Measurements from ENCODE around the gene ATP2B3. TPM values are rescaled to one million over a fixed set of nuclear protein-coding genes. Genes with fewer than 3 reads are reported as not detected.
A peak's percentile ranks its signal among the peaks of the same experiment; 100 is the strongest.

Gene ATP2B3
- total RNA-seq, 1 donor from 2014 or later = not detected

DNA sequence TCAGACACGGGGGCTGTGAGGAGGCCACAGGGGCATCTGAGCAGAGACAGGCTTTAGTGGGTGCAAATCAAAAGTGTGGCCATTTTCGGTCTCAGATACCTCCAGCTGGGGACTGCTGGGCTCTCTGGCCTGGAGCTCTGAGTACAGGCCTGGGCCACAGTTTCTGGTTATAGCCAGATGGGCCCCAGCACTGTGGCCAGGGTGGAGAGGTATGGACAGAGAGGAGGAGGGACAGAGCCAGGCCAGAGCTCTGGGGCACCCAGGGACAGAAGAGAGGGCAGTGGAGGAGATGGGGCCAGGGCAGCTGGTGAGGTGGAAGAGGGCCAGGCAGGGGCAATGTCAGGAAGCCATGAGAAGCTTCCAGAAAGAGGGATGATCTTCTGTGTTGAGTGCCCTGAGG, 61.4 kb downstream of the ATP2B3 start:
- H3K27ac Mint-ChIP-seq = no peak overlapping the region
- intact Hi-C loops (cut with micrococcal nuclease) = no loop called here
- ATAC-seq (ENCODE audit: low read depth) (no peak), DNase-seq (no peak)
- no peaks in the 10 kb centered on the region for H3K36me3 Mint-ChIP-seq (ENCODE audit: low read depth)
- TF ChIP-seq, protein P1, sequence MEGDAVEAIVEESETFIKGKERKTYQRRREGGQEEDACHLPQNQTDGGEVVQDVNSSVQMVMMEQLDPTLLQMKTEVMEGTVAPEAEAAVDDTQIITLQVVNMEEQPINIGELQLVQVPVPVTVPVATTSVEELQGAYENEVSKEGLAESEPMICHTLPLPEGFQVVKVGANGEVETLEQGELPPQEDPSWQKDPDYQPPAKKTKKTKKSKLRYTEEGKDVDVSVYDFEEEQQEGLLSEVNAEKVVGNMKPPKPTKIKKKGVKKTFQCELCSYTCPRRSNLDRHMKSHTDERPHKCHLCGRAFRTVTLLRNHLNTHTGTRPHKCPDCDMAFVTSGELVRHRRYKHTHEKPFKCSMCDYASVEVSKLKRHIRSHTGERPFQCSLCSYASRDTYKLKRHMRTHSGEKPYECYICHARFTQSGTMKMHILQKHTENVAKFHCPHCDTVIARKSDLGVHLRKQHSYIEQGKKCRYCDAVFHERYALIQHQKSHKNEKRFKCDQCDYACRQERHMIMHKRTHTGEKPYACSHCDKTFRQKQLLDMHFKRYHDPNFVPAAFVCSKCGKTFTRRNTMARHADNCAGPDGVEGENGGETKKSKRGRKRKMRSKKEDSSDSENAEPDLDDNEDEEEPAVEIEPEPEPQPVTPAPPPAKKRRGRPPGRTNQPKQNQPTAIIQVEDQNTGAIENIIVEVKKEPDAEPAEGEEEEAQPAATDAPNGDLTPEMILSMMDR (IDR thresholded peaks at IDR 0.05) = no peak
- ChIA-PET POLR2A (no interaction called here), CTCF (no interaction called here)
- H3K27me3 Mint-ChIP-seq = no peaks in the 10 kb centered on the region
- H3K4me3 Mint-ChIP-seq = no peak overlapping the region
- peaks cover 32% of the 10 kb centered on the region for H3K4me1 Mint-ChIP-seq
- no peaks in the 10 kb centered on the region for H3K9me3 Mint-ChIP-seq

DNA sequence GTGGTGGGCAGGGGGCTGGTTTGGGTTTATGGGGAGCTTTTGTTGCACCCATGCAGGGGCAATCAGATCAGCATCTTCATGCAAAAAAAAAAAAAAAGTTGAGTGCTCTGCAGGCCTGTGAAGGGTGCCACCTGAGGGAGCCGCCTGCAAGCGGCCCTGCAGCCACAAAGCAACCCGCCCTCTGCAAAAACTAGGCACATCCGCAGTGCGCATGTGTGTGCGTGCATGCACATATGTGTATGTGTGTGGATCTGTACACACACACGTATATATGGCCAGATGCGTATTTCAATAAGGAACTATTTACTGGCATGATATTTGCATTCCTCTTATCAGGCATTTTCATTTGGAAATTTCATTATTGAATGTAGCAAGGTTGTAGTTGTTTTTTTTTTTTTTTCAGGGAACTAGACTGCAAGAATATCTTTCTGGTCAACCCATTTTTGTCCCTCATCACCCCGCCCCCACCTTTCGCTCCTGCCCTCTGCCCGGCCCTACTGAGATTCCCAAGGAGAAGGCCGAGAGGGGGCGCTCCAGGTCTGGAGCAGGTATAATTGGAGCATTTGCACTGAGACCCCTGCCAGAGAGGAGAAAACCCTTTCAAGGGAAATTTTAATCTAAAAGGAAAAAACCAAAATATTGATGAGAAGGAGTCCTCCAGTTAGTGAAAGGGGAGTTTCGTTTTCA, 63.4 kb downstream of the ATP2B3 start:
- no peaks in the 10 kb centered on the region for H3K27me3 Mint-ChIP-seq
- TF ChIP-seq, protein P1 (IDR thresholded peaks at IDR 0.05) = no peak
- POLR2A ChIA-PET = no interaction called here
- peaks cover 28% of the 10 kb centered on the region for H3K4me1 Mint-ChIP-seq
- H3K4me3 Mint-ChIP-seq = no peak overlapping the region
- peaks cover 4% of the 10 kb centered on the region for H3K36me3 Mint-ChIP-seq (ENCODE audit: low read depth)
- H3K9me3 Mint-ChIP-seq = no peaks in the 10 kb centered on the region
- ATAC-seq (ENCODE audit: low read depth) = no peak
- CTCF ChIA-PET = interaction anchor here (0.8 kb wide), 1 partner anchor 85 kb away, joined by 3 read pairs; no protein-coding TSS in a partner anchor
- intact Hi-C loops (cut with micrococcal nuclease) = no loop called here
- H3K27ac Mint-ChIP-seq = no peak overlapping the region
- no peak for DNase-seq

DNA sequence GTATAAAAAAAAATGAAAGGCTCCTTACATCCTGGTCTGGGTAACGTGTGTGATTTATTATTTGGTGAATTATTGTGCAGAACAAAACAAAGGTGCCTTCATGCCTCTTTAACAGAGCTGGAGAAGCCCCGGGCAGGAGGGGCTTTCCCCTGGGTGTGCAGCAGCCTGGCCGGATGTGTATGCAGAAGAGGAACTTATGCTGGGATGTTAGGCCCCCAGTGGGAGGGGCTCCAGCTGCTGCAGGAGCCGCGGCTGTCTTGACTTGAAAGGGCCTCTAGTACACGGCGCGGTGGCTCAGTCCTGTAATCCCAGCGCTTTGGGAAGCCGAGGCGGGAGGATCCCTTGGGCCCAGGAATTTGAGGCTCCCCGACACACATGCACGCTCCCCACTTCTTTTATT, 65.5 kb downstream of the ATP2B3 start:
- intact Hi-C loops (cut with micrococcal nuclease) = loop anchor here (1.0 to 2.0 kb wide), 3 partner anchors 8 to 28 kb away; no protein-coding TSS in a partner anchor
- TF ChIP-seq, protein P1 (IDR thresholded peaks at IDR 0.05) = no peak
- peak overlapping the region; percentile 73 for H3K27ac Mint-ChIP-seq

DNA sequence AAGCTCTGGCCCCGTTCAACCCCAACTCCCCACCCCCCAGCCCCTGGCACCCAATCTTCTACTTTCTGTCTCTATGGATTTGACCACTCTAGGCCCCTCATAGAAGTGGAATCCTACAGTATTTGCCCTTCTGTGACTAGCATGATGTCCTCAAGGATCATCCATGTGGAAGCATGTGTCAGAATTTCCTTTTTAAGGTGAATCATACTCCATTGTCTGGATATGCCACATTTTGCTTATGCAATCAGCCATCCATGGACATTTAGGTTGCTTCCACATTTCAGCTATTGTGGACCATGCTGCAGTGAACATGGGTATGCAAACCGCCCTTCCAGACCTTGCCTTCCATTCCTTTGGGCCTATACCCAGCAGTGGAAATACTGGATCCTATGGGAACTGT, 66.0 kb downstream of the ATP2B3 start:
- POLR2A ChIA-PET = interaction anchor here (2.0 kb wide), 1 partner anchor 15 kb away, joined by 9 read pairs; no protein-coding TSS in a partner anchor
- ATAC-seq (ENCODE audit: low read depth) = no peak
- H3K9me3 Mint-ChIP-seq = no peaks in the 10 kb centered on the region
- H3K27me3 Mint-ChIP-seq = no peaks in the 10 kb centered on the region
- H3K4me1 Mint-ChIP-seq = peaks cover 31% of the 10 kb centered on the region
- intact Hi-C loops (cut with micrococcal nuclease) = loop anchor here (1.0 to 2.0 kb wide), 3 partner anchors 8 to 29 kb away; no protein-coding TSS in a partner anchor
- H3K27ac Mint-ChIP-seq = peak overlapping the region; percentile 73
- CTCF ChIA-PET = interaction anchor here (0.7 to 1.7 kb wide), 2 partner anchors 15 to 84 kb away, joined by 3 read pairs; no protein-coding TSS in a partner anchor
- no peak overlapping the region for H3K4me3 Mint-ChIP-seq
- TF ChIP-seq, protein P1 (IDR thresholded peaks at IDR 0.05) = no peak
- peaks cover 24% of the 10 kb centered on the region for H3K36me3 Mint-ChIP-seq (ENCODE audit: low read depth)
- no peak for DNase-seq

More for the DNA sequence above, 65.5 kb downstream of the ATP2B3 start:
- Mint-ChIP-seq H3K4me1 (peaks cover 31% of the 10 kb centered on the region), H3K4me3 (peak overlapping the region; percentile 60), H3K36me3 (ENCODE audit: low read depth) (peaks cover 19% of the 10 kb centered on the region), H3K9me3 (no peaks in the 10 kb centered on the region), H3K27me3 (no peaks in the 10 kb centered on the region)
- DNase-seq (peak; percentile 53), ATAC-seq (ENCODE audit: low read depth) (peak; percentile 100)
- CTCF ChIA-PET = interaction anchor here (0.7 to 1.7 kb wide), 2 partner anchors 15 to 85 kb away, joined by 3 read pairs; no protein-coding TSS in a partner anchor
- POLR2A ChIA-PET = interaction anchor here (2.0 kb wide), 1 partner anchor 15 kb away, joined by 9 read pairs; no protein-coding TSS in a partner anchor

DNA sequence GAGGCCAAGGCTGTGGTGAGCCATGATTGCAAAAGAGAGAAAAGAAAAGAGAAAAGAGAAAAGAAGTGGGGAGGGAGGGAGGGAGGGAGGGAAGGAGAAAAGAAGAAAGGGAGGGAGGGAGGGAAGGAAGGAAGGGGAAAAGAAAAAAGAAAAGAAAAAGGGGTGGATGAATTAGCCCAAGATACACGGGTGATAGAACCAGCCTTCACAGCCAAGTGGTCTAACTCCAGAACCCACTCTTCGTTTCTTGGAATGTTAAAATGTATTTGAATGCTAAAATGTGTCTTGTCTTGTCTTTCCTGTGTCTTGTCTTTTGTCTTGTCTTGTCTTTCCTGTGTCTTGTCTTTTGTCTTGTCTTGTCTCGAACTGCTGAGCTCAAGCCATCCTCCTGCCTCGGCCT, 68.4 kb downstream of the ATP2B3 start:
- no peaks in the 10 kb centered on the region for H3K9me3 Mint-ChIP-seq
- no peak overlapping the region for H3K27ac Mint-ChIP-seq
- CTCF ChIA-PET = no interaction called here
- TF ChIP-seq, protein P1 (IDR thresholded peaks at IDR 0.05) = no peak
- no peak overlapping the region for H3K4me3 Mint-ChIP-seq
- H3K4me1 Mint-ChIP-seq = peaks cover 34% of the 10 kb centered on the region
- POLR2A ChIA-PET = no interaction called here
- H3K27me3 Mint-ChIP-seq = no peaks in the 10 kb centered on the region
- peaks cover 32% of the 10 kb centered on the region for H3K36me3 Mint-ChIP-seq (ENCODE audit: low read depth)
- intact Hi-C loops (cut with micrococcal nuclease) = no loop called here
- ATAC-seq (ENCODE audit: low read depth) (no peak), DNase-seq (no peak)

All from activated B cell treated with CpG ODN at 0.5 μM for 24 hours (primary cell).